Stimulated activated CD4-positive, alpha-beta T cell treated with anti-CD3 and anti-CD28 coated beads, Interleukin-4, amount 100 ng/mL, for 4 hours (primary cell): ENCODE results near the gene TMEM53.

Experiments
- DNase-seq, 2 experiments: peaks; one replicate each; pipeline ENCODE4 v3.0.0-alpha.2; 2020

The TMEM53 gene

DNA sequence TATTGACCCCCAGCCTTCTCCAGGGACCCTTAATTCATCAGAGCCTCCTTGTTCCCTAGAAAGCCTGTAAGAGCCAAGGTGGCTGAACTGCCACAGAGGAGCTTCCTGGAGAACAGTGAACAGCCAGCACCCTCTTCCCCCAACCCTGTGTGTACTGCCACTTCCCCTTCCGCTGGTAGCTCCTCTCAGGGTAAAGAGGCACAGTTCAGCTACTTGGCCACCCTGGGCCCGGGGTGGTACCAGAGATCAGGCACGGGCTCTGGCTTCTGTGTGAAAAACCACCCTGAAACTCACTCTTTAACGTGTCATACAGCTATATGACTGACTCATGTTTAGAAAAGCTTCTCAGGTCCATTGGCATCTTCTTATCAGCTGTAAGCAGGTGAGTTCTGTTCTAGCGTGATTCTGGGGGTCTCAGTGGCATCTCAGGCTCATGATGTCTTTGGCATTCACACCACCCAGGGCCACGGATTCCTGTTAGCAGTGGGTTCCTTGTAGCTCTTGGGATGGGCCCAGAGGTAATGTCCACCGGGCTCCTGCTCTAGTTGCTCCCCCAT, 22.6 kb upstream of the TMEM53 start:
- peak in 1 of 2 experiments; percentile 16 for DNase-seq

DNA sequence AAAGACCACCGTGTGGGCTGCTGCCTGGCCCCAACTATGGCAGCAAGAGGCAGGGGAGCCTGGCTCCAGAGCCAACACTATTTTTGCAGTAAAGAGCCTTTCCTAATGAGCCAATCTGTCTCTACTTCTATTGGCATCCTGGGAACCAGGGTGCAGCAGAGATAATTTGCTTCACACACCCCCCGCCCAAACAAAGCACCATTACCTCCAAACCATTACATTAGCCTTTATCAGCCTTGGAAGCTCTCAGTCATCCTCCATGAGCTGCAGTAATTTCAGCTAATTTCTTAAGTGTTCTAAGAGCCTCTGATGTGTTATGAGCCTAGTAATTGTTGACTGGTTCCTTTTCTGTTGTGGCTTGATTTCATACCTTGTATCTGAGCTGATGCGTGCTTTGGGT, 21.8 kb upstream of the TMEM53 start:
- no peak for DNase-seq

DNA sequence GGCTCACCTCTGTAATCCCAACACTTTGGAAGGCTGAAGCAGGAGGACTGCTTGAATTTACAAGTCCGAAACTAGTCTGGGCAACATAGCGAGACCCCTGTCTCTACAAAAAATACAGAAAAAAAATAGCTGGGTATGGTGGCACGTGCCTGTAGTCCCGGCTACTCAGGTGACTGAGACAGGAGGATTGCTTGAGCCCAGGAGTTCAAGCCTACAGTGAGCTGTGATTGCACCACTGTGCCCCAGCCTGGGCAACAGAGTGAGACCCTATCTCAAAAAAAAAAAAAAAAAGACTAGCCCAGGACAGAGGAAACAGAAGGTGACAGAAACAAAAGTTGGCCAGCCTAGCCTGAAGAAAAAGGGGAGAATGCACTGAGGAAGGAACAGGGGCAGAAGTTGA, 21.4 kb upstream of the TMEM53 start:
- DNase-seq = no peak

DNA sequence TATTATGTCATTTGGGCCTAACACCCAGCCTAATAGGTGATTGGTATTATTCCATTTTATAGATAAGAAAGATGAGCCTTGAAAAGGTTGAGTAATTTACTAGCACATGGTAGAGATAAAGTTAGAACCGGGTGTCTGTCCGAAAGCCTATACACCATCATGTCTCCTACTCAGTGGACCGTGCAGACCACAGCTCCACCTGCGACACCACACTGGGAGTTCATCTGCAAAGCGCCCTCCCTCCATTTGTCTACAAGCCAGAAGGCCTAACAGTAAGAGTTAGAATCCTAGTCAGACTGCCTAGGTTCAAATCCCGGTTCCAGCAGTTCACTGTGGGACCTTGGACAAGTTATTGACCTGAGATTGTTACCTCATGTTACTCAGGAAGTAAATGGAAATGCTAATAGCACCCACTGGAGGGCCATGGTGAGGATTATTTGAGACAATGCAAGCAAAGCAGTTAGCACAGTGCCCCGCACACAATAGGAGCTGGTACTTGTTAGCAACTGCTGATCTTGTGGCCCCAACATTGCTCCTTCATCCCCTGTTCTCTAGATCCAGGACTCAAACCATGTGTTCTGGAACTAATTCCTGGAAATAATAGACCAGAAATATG, 20.7 kb upstream of the TMEM53 start:
- no peak for DNase-seq

DNA sequence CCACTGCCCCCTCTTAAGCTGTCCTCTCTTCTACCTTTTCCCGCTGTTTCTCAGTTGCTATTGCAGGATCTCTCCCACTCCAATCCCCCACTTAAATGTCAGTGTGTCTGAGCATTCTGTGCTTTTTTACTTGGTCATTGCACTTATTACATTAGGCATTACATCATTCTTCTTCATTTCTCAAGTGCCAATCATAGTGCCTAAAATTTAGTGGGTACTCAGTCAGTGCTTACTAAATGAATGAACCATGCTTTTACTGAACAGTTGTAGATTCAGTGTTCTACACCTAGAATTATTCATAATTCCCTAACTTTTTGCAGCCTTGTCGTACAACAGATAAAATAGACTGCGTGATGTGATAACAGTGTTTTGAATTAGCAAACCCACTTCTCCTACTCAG, 19.6 kb upstream of the TMEM53 start:
- DNase-seq = no peak

GRCh38 chr1:44693159-44693558, 18.9 kb upstream of the TMEM53 start:
- no peak for DNase-seq

- no peak for DNase-seq
Observed at GRCh38 chr1:44689447-44689765, 15.1 kb upstream of the TMEM53 start.

DNA sequence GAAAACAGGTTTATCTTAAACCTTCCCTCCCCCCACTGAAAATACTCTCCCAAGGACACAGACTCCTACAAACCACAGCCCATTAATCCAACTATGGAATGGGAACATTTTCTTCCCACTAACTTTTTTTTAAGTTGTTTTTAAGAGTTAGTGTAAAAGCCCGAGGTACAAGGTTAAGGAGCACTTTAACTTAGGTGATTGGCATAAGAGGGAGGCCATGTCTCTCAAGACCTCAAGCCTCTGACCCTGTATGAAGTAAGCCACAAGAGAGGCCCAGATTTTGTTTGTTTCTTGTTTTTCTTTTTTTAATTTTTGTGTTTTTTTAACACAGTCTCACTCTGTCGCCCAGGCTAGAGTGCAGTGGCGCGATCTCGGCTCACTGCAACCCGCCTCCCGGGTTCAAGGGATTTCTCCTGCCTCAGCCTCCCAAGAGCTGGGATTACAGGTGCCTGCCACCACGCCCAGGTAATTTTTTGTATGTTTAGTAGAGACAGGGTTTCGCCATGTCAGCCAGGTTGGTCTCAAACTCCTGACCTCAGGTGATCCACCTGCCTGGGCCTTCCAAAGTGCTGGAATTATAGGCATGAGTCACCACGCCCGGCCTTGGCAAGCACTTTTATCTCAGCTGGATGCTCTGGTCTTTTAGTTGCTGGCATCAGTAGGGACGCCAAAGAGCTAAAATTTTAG, 14.6 kb upstream of the TMEM53 start:
- no peak for DNase-seq

GRCh38 chr1:44685881-44686280, 11.6 kb upstream of the TMEM53 start:
- DNase-seq = no peak

DNA sequence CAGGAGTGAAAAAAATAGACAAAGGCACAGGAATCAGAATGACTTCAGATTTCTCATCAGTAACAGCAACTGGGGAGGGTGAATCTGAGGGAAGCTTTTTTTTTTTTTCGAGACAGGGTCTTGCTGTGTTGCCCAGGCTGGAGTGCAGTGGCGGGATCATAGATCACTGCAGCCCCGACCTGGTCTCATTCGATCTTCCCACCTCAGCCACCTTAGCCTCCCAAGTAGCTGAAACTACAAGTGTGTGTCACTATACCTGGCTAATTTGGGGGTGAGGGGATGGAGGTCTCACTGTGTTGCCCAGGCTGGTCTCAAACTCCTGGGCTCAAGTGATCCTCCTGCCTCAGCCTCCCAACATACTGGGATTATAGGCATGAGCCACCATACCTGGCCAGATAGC, 10.9 kb upstream of the TMEM53 start:
- DNase-seq = no peak

DNA sequence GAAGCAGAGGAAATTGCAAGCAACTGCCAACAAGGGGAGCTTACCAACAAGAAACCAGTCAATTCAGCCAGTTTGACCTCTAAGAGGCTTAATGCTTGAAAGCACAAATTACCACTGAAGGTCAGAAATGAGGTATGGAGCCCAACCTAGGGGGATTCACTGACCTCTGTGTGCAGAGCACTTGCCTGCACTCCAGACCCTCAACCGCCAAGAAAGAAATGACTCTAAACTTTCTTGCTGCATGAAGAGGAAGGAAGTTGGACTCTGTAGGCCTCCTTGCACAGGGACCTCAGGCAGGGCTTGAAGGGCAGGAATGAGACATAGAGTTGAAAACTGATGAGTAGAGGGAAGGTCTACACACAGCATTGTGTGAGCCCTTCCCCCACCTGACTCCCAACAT, 10.2 kb upstream of the TMEM53 start:
- DNase-seq = no peak

GRCh38 chr1:44682883-44683265, 8.6 kb upstream of the TMEM53 start:
- no peak for DNase-seq

- DNase-seq = no peak
Observed at GRCh38 chr1:44681905-44682882, 7.9 kb upstream of the TMEM53 start.

- no peak for DNase-seq
Observed at GRCh38 chr1:44679468-44679867, 5.2 kb upstream of the TMEM53 start.

DNA sequence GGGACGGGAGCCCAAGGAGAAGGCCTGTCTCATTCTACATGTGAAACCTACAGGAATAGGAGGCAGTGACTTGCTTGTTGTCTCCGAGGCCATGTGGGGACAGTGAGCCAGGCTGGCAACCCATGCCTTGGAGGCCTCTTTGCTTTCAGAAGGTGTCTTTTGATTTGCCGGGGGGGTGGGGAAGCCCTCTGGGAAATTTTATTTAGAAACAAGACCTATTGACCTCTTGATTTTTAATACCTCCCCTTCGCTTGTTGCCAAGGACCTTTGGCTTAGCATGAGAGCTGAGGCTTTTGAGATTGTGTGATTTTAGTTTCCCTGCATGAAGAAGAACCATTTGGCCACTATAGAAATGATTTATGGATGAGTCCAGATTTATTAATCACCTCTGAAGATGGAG, 4.3 kb upstream of the TMEM53 start:
- DNase-seq = no peak

DNA sequence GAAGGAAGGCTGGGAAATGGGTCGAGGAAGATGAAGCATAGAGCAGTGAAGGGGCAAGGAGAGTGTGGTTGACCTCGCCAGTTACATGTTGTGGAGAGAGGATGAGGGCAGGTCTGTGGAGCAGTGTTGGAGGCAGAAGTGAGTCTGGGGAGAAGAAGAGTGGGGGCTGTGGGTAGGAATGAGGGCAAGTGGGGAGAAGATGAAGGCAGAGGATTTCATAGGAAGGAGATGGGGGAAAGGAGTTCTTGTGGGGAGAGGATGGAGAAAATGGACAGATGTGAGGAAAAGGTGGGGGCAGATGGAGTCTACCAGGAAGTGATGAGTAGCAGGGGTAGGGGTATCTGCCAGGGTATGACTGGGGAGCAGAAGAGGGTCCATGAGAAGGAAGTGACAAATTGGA, 3.8 kb upstream of the TMEM53 start:
- DNase-seq = no peak

DNA sequence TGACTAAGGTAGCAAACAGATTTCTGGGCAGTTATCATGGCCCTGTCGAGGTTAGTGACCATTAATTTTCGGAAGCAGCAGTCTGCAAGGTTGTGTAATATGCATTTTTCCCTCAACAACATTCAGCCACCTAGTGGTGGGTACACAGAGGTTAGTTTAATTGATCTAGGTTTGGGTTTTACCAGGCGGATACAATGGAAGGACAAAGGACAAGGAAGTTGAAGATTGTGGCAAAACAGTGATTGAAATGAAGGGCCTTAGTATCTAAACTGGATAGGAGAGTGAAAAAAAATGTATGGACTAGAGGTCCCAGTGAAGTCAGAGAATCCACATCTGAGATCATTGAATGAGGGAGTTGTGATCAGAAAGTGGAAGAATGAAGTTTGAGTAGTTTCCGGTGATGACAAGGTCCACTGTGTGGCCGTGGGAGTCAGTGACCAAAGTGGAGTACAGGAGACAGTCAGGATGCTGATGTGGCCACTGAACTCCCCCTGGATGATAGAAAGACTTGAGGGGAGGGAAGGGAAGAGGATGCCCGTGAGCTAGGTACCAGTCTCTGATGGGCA, 3.0 kb upstream of the TMEM53 start:
- no peak for DNase-seq

GRCh38 chr1:44676484-44677200, 2.4 kb upstream of the TMEM53 start:
- no peak for DNase-seq

GRCh38 chr1:44675186-44675585, 905 bp upstream of the TMEM53 start:
- no peak for DNase-seq

GRCh38 chr1:44673675-44674112, 587 bp downstream of the TMEM53 start:
- DNase-seq = no peak

GRCh38 chr1:44672961-44673674, 1.2 kb downstream of the TMEM53 start:
- DNase-seq = no peak
